ENCODE results near the gene BCAM. TPM values are rescaled to one million over a fixed set of nuclear protein-coding genes. Genes with fewer than 3 reads are reported as not detected.

The BCAM gene
- polyA plus RNA-seq, 3 donors = 0.09 TPM; not detected in 2

- Histone ChIP-seq H3K27me3 (ENCODE audit: control insufficient read depth in 2 of 2, insufficient read depth in 2 of 2, low read length in 2 of 2) (no peaks in the 10 kb centered on the region), H3K79me2 (ENCODE audit: insufficient read depth, low read length) (no peaks in the 10 kb centered on the region), H3K9me3 (replicated peaks in 1 of 2; ENCODE audit: control insufficient read depth in 1 of 2, insufficient read depth in 1 of 2, low read length in 2 of 2) (no peaks in the 10 kb centered on the region), H3K9ac (ENCODE audit: insufficient read depth, low read length, poor library complexity, severe bottlenecking) (no peak overlapping the region), H3K36me3 (replicated peaks in 1 of 2; ENCODE audit: control insufficient read depth in 1 of 2, insufficient read depth in 2 of 2, low read length in 2 of 2) (no peaks in the 10 kb centered on the region), H3K4me3 (replicated peaks in 1 of 3; ENCODE audit: low read depth in 2 of 3, low read length in 3 of 3) (no peak overlapping the region), H3K4me2 (replicated peaks; ENCODE audit: extremely low read depth, low read length, poor library complexity, severe bottlenecking) (no peak overlapping the region), H2AFZ (ENCODE audit: insufficient read depth, low read depth, low read length, poor library complexity, severe bottlenecking) (no peak overlapping the region), H4K20me1 (ENCODE audit: insufficient read depth, low read length) (no peaks in the 10 kb centered on the region), H3K27ac (ENCODE audit: low read depth in 1 of 2, low read length in 2 of 2) (no peak overlapping the region), H3K4me1 (ENCODE audit: control insufficient read depth in 1 of 2, insufficient read depth in 2 of 2, low read length in 2 of 2) (peaks cover 7 to 8% of the 10 kb centered on the region in 2 donors)
- Mint-ChIP-seq H3K4me1 (peaks cover 8% of the 10 kb centered on the region), H3K9me3 (peaks cover 0 to 2% (median 0%) of the 10 kb centered on the region in 7 donors), H3K27ac (no peak overlapping the region), H3K36me3 (no peaks in the 10 kb centered on the region), H3K27me3 (ENCODE audit: low read depth in 3 of 3) (peaks cover 0 to 13% (median 5%) of the 10 kb centered on the region in 3 donors), H3K4me3 (no peak overlapping the region)
- intact Hi-C loops (cut with micrococcal nuclease) = loop anchor here in 1 of 2 donors (10.0 kb wide), 1 partner anchor 210 kb away; no protein-coding TSS in a partner anchor
- no peak for DNase-seq
- no CpG with 5 or more reads among the region's 3 CpGs for WGBS (ENCODE audit: insufficient coverage)
- TF ChIP-seq, protein P1, sequence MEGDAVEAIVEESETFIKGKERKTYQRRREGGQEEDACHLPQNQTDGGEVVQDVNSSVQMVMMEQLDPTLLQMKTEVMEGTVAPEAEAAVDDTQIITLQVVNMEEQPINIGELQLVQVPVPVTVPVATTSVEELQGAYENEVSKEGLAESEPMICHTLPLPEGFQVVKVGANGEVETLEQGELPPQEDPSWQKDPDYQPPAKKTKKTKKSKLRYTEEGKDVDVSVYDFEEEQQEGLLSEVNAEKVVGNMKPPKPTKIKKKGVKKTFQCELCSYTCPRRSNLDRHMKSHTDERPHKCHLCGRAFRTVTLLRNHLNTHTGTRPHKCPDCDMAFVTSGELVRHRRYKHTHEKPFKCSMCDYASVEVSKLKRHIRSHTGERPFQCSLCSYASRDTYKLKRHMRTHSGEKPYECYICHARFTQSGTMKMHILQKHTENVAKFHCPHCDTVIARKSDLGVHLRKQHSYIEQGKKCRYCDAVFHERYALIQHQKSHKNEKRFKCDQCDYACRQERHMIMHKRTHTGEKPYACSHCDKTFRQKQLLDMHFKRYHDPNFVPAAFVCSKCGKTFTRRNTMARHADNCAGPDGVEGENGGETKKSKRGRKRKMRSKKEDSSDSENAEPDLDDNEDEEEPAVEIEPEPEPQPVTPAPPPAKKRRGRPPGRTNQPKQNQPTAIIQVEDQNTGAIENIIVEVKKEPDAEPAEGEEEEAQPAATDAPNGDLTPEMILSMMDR (IDR thresholded peaks at IDR 0.05) = no peak
Observed at GRCh38 chr19:44785271-44785670, 23.6 kb upstream of the BCAM start.

DNA sequence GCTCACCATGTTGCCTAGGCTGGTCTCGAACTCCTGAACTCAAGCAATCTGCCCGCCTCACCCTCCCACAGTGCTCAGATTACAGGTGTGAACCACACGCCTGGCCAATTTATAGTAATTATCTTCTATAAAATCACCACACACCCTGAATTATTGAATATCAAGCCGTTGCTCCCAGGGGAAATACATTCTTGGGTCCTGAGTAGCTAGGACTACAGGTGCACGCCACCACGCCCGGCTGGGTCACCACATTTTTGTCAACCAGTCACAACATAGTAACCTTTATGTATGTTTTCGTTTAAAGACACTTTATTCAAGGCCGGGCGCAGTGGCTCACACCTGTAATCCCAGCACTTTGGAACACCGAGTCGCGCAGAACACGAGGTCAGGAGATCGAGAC is 22.9 kb upstream of the BCAM start:
- Histone ChIP-seq H3K4me3 (replicated peaks in 1 of 3; ENCODE audit: low read depth in 2 of 3, low read length in 3 of 3) (no peak overlapping the region), H3K36me3 (replicated peaks in 1 of 2; ENCODE audit: control insufficient read depth in 1 of 2, insufficient read depth in 2 of 2, low read length in 2 of 2) (no peaks in the 10 kb centered on the region), H3K9ac (ENCODE audit: insufficient read depth, low read length, poor library complexity, severe bottlenecking) (no peak overlapping the region), H3K27me3 (ENCODE audit: control insufficient read depth in 2 of 2, insufficient read depth in 2 of 2, low read length in 2 of 2) (no peaks in the 10 kb centered on the region), H3K4me1 (ENCODE audit: control insufficient read depth in 1 of 2, insufficient read depth in 2 of 2, low read length in 2 of 2) (peaks cover 7 to 8% of the 10 kb centered on the region in 2 donors), H3K27ac (ENCODE audit: low read depth in 1 of 2, low read length in 2 of 2) (no peak overlapping the region), H3K9me3 (replicated peaks in 1 of 2; ENCODE audit: control insufficient read depth in 1 of 2, insufficient read depth in 1 of 2, low read length in 2 of 2) (no peaks in the 10 kb centered on the region), H3K79me2 (ENCODE audit: insufficient read depth, low read length) (no peaks in the 10 kb centered on the region), H4K20me1 (ENCODE audit: insufficient read depth, low read length) (no peaks in the 10 kb centered on the region), H3K4me2 (replicated peaks; ENCODE audit: extremely low read depth, low read length, poor library complexity, severe bottlenecking) (no peak overlapping the region), H2AFZ (ENCODE audit: insufficient read depth, low read depth, low read length, poor library complexity, severe bottlenecking) (no peak overlapping the region)
- Mint-ChIP-seq H3K27me3 (ENCODE audit: low read depth in 3 of 3) (peaks cover 0 to 13% (median 5%) of the 10 kb centered on the region in 3 donors), H3K36me3 (no peaks in the 10 kb centered on the region), H3K27ac (no peak overlapping the region), H3K4me1 (peaks cover 8% of the 10 kb centered on the region), H3K9me3 (peaks cover 0 to 2% (median 0%) of the 10 kb centered on the region in 7 donors), H3K4me3 (no peak overlapping the region)
- 96% methylated on average over 4 of the region's 15 CpGs for WGBS (ENCODE audit: insufficient coverage)
- TF ChIP-seq, protein P1 (IDR thresholded peaks at IDR 0.05) = no peak
- intact Hi-C loops (cut with micrococcal nuclease) = loop anchor here in 1 of 2 donors (10.0 kb wide), 1 partner anchor 211 kb away; no protein-coding TSS in a partner anchor
- no peak for DNase-seq
